ENCODE results near the gene GLIS1.

GLIS1 gene

GRCh38 chr1:53638360-53639035 lies 100.5 kb downstream of the GLIS1 start:
- DNase-seq (ENCODE audit: low read depth in 2 of 2), result no peak

- DNase-seq (ENCODE audit: low read depth in 2 of 2), result no peak
These were observed 101.2 kb downstream of the GLIS1 start for GRCh38 chr1:53637511-53638359.

GRCh38 chr1:53636621-53637171 lies 102.3 kb downstream of the GLIS1 start:
- DNase-seq (ENCODE audit: low read depth in 2 of 2), result no peak

- DNase-seq (ENCODE audit: low read depth in 2 of 2), result no peak
These were observed 104.4 kb downstream of the GLIS1 start for GRCh38 chr1:53634571-53634979.

- DNase-seq (ENCODE audit: low read depth in 2 of 2), result no peak
These were observed 105.8 kb downstream of the GLIS1 start for GRCh38 chr1:53633073-53633704.

- DNase-seq (ENCODE audit: low read depth in 2 of 2), result no peak
These were observed 107.2 kb downstream of the GLIS1 start for GRCh38 chr1:53631622-53632310.

- no peak for DNase-seq (ENCODE audit: low read depth in 2 of 2)
These were observed 109.8 kb downstream of the GLIS1 start for GRCh38 chr1:53629101-53629691.

- no peak for DNase-seq (ENCODE audit: low read depth in 2 of 2)
These were observed 110.5 kb downstream of the GLIS1 start for GRCh38 chr1:53628286-53628955.

- no peak for DNase-seq (ENCODE audit: low read depth in 2 of 2)
These were observed 111.3 kb downstream of the GLIS1 start for GRCh38 chr1:53627666-53628065.

- no peak for DNase-seq (ENCODE audit: low read depth in 2 of 2)
These were observed 111.9 kb downstream of the GLIS1 start for GRCh38 chr1:53627031-53627430.

- DNase-seq (ENCODE audit: low read depth in 2 of 2), result no peak
These were observed 112.3 kb downstream of the GLIS1 start for GRCh38 chr1:53626616-53627015.

GRCh38 chr1:53625766-53626520 lies 113.0 kb downstream of the GLIS1 start:
- DNase-seq (ENCODE audit: low read depth in 2 of 2), result no peak

GRCh38 chr1:53625049-53625448 lies 113.9 kb downstream of the GLIS1 start:
- no peak for DNase-seq (ENCODE audit: low read depth in 2 of 2)

- no peak for DNase-seq (ENCODE audit: low read depth in 2 of 2)
These were observed 116.4 kb downstream of the GLIS1 start for GRCh38 chr1:53622531-53622930.

GRCh38 chr1:53621144-53621543 lies 117.8 kb downstream of the GLIS1 start:
- DNase-seq (ENCODE audit: low read depth in 2 of 2), result no peak

GRCh38 chr1:53620061-53620855 lies 118.7 kb downstream of the GLIS1 start:
- no peak for DNase-seq (ENCODE audit: low read depth in 2 of 2)

GRCh38 chr1:53619367-53620060 lies 119.5 kb downstream of the GLIS1 start:
- DNase-seq (ENCODE audit: low read depth in 2 of 2), result no peak

GRCh38 chr1:53618500-53619366 lies 120.2 kb downstream of the GLIS1 start:
- DNase-seq (ENCODE audit: low read depth in 2 of 2), result no peak
